Activated CD8-positive, alpha-beta memory T cell treated with anti-CD3 and anti-CD28 coated beads for 36 hours (primary cell): Measurements from ENCODE around the gene MYH7. TPM values are rescaled to one million over a fixed set of nuclear protein-coding genes. Genes with fewer than 3 reads are reported as not detected.
"Not testable (repeated sequence)": the region's sequence is repeated elsewhere in the genome, so short reads cannot be mapped to it uniquely, and the experiment has no call there.

Source experiments
- CTCF ChIA-PET: fragments of 350-600 bp; sonication (Branson Sonifier 250); formaldehyde crosslinking; loops from one replicate; lab custom pipeline; 2021; ENCODE audit warnings: antibody characterized with exemption; lab: Charles Lee
- POLR2A ChIA-PET: fragments of 350-600 bp; sonication (Branson Sonifier 250); formaldehyde crosslinking; loops from one replicate; lab custom pipeline; 2021; ENCODE audit warnings: antibody characterized with exemption; lab: Charles Lee
- total RNA-seq, 2 experiments: library from RNA; stranded (reverse); gene quantifications; one replicate each; pipeline ENCODE4 v1.2.3, GENCODE V29; 2021

Gene MYH7
- total RNA-seq, 2 experiments from 2014 or later: not detected

GRCh38 chr14:23398348-23398747, 37.1 kb downstream of the MYH7 start:
- ChIA-PET POLR2A (no interaction called here), CTCF (interaction anchor here (1.5 kb wide), 1 partner anchor 18 kb away, joined by 3 read pairs; no protein-coding TSS in a partner anchor)

GRCh38 chr14:23396781-23397407, 38.6 kb downstream of the MYH7 start:
- ChIA-PET CTCF (no interaction called here), POLR2A (no interaction called here)

- ChIA-PET CTCF (no interaction called here), POLR2A (no interaction called here)
These were observed 39.3 kb downstream of the MYH7 start for GRCh38 chr14:23396126-23396525.

GRCh38 chr14:23392613-23393012, 42.8 kb downstream of the MYH7 start:
- POLR2A ChIA-PET: no interaction called here

GRCh38 chr14:23389871-23390270, 45.6 kb downstream of the MYH7 start:
- CTCF ChIA-PET, POLR2A ChIA-PET: not testable (repeated sequence)

More at GRCh38 chr14:23392613-23393012, 42.8 kb downstream of the MYH7 start:
- CTCF ChIA-PET: interaction anchor here (0.6 kb wide), 1 partner anchor 159 kb away, joined by 3 read pairs; the partner anchor contains the start of gene ZFHX2

- ChIA-PET CTCF (interaction anchor here (0.7 kb wide), 1 partner anchor 9 kb away, joined by 3 read pairs; no protein-coding TSS in a partner anchor), POLR2A (no interaction called here)
These were observed 46.1 kb downstream of the MYH7 start for GRCh38 chr14:23389396-23389795.

GRCh38 chr14:23388996-23389395, 46.5 kb downstream of the MYH7 start:
- CTCF ChIA-PET: interaction anchor here (0.7 kb wide), 1 partner anchor 9 kb away, joined by 3 read pairs; no protein-coding TSS in a partner anchor
- POLR2A ChIA-PET: no interaction called here

- POLR2A ChIA-PET: no interaction called here
- CTCF ChIA-PET: no interaction called here
These were observed 47.3 kb downstream of the MYH7 start for GRCh38 chr14:23387916-23388882.

GRCh38 chr14:23386999-23387398, 48.5 kb downstream of the MYH7 start:
- CTCF ChIA-PET: no interaction called here
- POLR2A ChIA-PET: no interaction called here

GRCh38 chr14:23386266-23386657, 49.2 kb downstream of the MYH7 start:
- POLR2A ChIA-PET: interaction anchor here (0.7 kb wide), 1 partner anchor 99 kb away, joined by 3 read pairs; no protein-coding TSS in a partner anchor
- CTCF ChIA-PET: not testable (repeated sequence)

- POLR2A ChIA-PET: interaction anchor here (0.7 kb wide), 1 partner anchor 98 kb away, joined by 3 read pairs; no protein-coding TSS in a partner anchor
These were observed 49.7 kb downstream of the MYH7 start for GRCh38 chr14:23385642-23386265.

GRCh38 chr14:23385244-23385641, 50.2 kb downstream of the MYH7 start:
- CTCF ChIA-PET: no interaction called here
- POLR2A ChIA-PET: no interaction called here

More at GRCh38 chr14:23385642-23386265, 49.7 kb downstream of the MYH7 start:
- CTCF ChIA-PET: no interaction called here

- POLR2A ChIA-PET: no interaction called here
- CTCF ChIA-PET: no interaction called here
These were observed 50.9 kb downstream of the MYH7 start for GRCh38 chr14:23384364-23385080.

GRCh38 chr14:23382731-23383440, 52.6 kb downstream of the MYH7 start:
- CTCF ChIA-PET: interaction anchor here (0.7 to 1.1 kb wide), 3 partner anchors 13 to 54 kb away, joined by 3 read pairs; no protein-coding TSS in a partner anchor
- POLR2A ChIA-PET: no interaction called here

GRCh38 chr14:23382276-23382675, 53.2 kb downstream of the MYH7 start:
- CTCF ChIA-PET: interaction anchor here (0.7 to 1.2 kb wide), 5 partner anchors 9 to 261 kb away, joined by 3 read pairs; no protein-coding TSS in a partner anchor
- POLR2A ChIA-PET: no interaction called here

- ChIA-PET CTCF (interaction anchor here (0.7 to 2.6 kb wide), 6 partner anchors 9 to 260 kb away, joined by 3 to 40 read pairs (median 3); no protein-coding TSS in a partner anchor), POLR2A (no interaction called here)
These were observed 53.6 kb downstream of the MYH7 start for GRCh38 chr14:23381871-23382270.

- POLR2A ChIA-PET: interaction anchor here (0.5 kb wide), 1 partner anchor 17 kb away, joined by 3 read pairs; no protein-coding TSS in a partner anchor
- CTCF ChIA-PET: interaction anchor here (1.0 to 2.6 kb wide), 9 partner anchors 10 to 286 kb away, joined by 3 to 40 read pairs (median 4); partner anchors contain the start of genes ACIN1, C14orf119 and PPP1R3E
These were observed 54.5 kb downstream of the MYH7 start for GRCh38 chr14:23380976-23381375.
